IMR-90 (cell line): Measurements from ENCODE around the gene PLD1. TPM values are rescaled to one million over a fixed set of nuclear protein-coding genes. Genes with fewer than 3 reads are reported as not detected.

Experiments
- ATAC-seq: fragments of 200-7000 bp; cut with Tn5 transposase; 2 replicates; pipeline ENCODE4 v1.9.1; 2020; ENCODE audit warnings: low read depth, mild to moderate bottlenecking, moderate library complexity
- BruUV-seq: library from RNA; stranded (reverse); fragments of 400-500 nt; replicated peaks from 2 replicates; lab custom pipeline; 2021; lab: Mats Ljungman, UMichigan
- CTCF ChIA-PET: fragments of 300-600 bp; formaldehyde crosslinking; extraction: SDS; loops from one replicate; lab custom pipeline; 2021; ENCODE audit warnings: antibody characterized with exemption; lab: Yijun Ruan, JAX
- POLR2A ChIA-PET: fragments of 300-600 bp; sonication (Branson Sonifier 250); formaldehyde crosslinking; loops from one replicate; lab custom pipeline; 2022; ENCODE audit warnings: antibody characterized with exemption; ENCODE audit not compliant: unreplicated experiment; lab: Charles Lee
- DNase-seq: peaks from one replicate; pipeline ENCODE4 v3.0.0; 2013
- H2AFZ ChIP-seq: replicated peaks from 2 replicates; pipeline ENCODE3; 2013; ENCODE audit warnings: low read length, mild to moderate bottlenecking; ENCODE audit not compliant: poor library complexity
- H2AK5ac ChIP-seq: 2 replicates; pipeline ENCODE4 v1.6.1; 2013; ENCODE audit warnings: low read depth, low read length, inconsistent platforms
- H2AK9ac ChIP-seq: replicated peaks from 2 replicates; pipeline ENCODE3; 2013; ENCODE audit warnings: mild to moderate bottlenecking, low read depth, low read length, moderate library complexity; ENCODE audit not compliant: poor library complexity
- H2BK120ac ChIP-seq: 2 replicates; pipeline ENCODE4 v1.6.1; 2013; ENCODE audit warnings: low read depth, low read length, inconsistent platforms
- H2BK15ac ChIP-seq: 3 replicates; pipeline ENCODE4 v1.6.1; 2013; ENCODE audit warnings: low read depth, low read length, inconsistent platforms
- H2BK20ac ChIP-seq: 2 replicates; pipeline ENCODE4 v1.6.1; 2013; ENCODE audit warnings: low read depth, mild to moderate bottlenecking, inconsistent platforms, low read length, moderate library complexity
- H2BK5ac ChIP-seq: 2 replicates; pipeline ENCODE4 v1.6.1; 2013; ENCODE audit warnings: mild to moderate bottlenecking, low read depth, low read length, inconsistent platforms; ENCODE audit not compliant: poor library complexity, severe bottlenecking
- H3K14ac ChIP-seq: replicated peaks from 2 replicates; pipeline ENCODE4 v1.6.1; 2013; ENCODE audit warnings: low read depth, low read length, inconsistent platforms
- H3K18ac ChIP-seq: 2 replicates; pipeline ENCODE4 v1.6.1; 2013; ENCODE audit warnings: low read depth, low read length, control low read depth
- H3K23ac ChIP-seq: 2 replicates; pipeline ENCODE4 v1.6.1; 2013; ENCODE audit warnings: low read depth, low read length, inconsistent platforms
- H3K27ac ChIP-seq: 2 replicates; pipeline ENCODE4 v1.5.1; 2013; ENCODE audit warnings: mild to moderate bottlenecking, control low read depth, low read length; ENCODE audit not compliant: insufficient read depth
- H3K27me3 ChIP-seq: 2 replicates; pipeline ENCODE4 v1.6.1; 2013; ENCODE audit warnings: low read length; ENCODE audit not compliant: control insufficient read depth, insufficient read depth
- H3K36me3 ChIP-seq: 2 replicates; pipeline ENCODE4 v1.6.1; 2013; ENCODE audit warnings: low read length, mixed read lengths; ENCODE audit not compliant: control insufficient read depth, insufficient read depth
- H3K4ac ChIP-seq: 2 replicates; pipeline ENCODE4 v1.6.1; 2013; ENCODE audit warnings: low read depth, low read length, inconsistent platforms
- H3K4me1 ChIP-seq: 2 replicates; pipeline ENCODE4 v1.6.1; 2013; ENCODE audit warnings: low read length, mixed read lengths; ENCODE audit not compliant: control insufficient read depth, insufficient read depth
- H3K4me2 ChIP-seq: 2 replicates; pipeline ENCODE4 v1.6.1; 2013; ENCODE audit warnings: low read depth, mild to moderate bottlenecking, control low read depth, low read length, moderate library complexity
- H3K4me3 ChIP-seq: 2 replicates; pipeline ENCODE4 v1.5.1; 2013; ENCODE audit warnings: low read depth, mild to moderate bottlenecking, control low read depth, low read length, moderate library complexity; ENCODE audit not compliant: insufficient read depth
- H3K56ac ChIP-seq: 2 replicates; pipeline ENCODE4 v1.6.1; 2013; ENCODE audit warnings: low read length, inconsistent platforms; ENCODE audit not compliant: insufficient read depth; ENCODE audit errors: extremely low read depth
- H3K79me1 ChIP-seq, 2 experiments: 2 replicates each; pipeline ENCODE4 v1.6.1; 2013; ENCODE audit warnings: low read length in 2 of 2, inconsistent platforms in 1 of 2, low read depth in 1 of 2
- H3K9ac ChIP-seq: 2 replicates; pipeline ENCODE4 v1.6.1; 2013; ENCODE audit warnings: low read depth, low read length, control low read depth
- H3K9me1 ChIP-seq: 2 replicates; pipeline ENCODE4 v1.6.1; 2013; ENCODE audit warnings: low read length, inconsistent platforms; ENCODE audit not compliant: insufficient read depth
- H3K9me3 ChIP-seq: 2 replicates; pipeline ENCODE4 v1.6.1; 2013; ENCODE audit warnings: low read length; ENCODE audit not compliant: control insufficient read depth, insufficient read depth
- H4K20me1 ChIP-seq: 2 replicates; pipeline ENCODE4 v1.6.1; 2013; ENCODE audit warnings: low read length, inconsistent platforms; ENCODE audit not compliant: insufficient read depth
- H4K5ac ChIP-seq: 2 replicates; pipeline ENCODE4 v1.6.1; 2013; ENCODE audit warnings: mild to moderate bottlenecking, low read depth, low read length, control low read depth
- H4K8ac ChIP-seq, 2 experiments: 2 replicates each; pipeline ENCODE4 v1.6.1; 2013; ENCODE audit warnings: low read depth in 2 of 2, low read length in 2 of 2, control low read depth in 1 of 2, inconsistent platforms in 1 of 2
- H4K91ac ChIP-seq: 2 replicates; pipeline ENCODE4 v1.6.1; 2013; ENCODE audit warnings: low read depth, low read length, inconsistent platforms; ENCODE audit not compliant: insufficient read depth
- CEBPB ChIP-seq: IDR thresholded peaks from 2 replicates; pipeline ENCODE4 v1.6.1; 2012; ENCODE audit warnings: low read depth, low read length, improper control_type of control experiment
- ELK1 ChIP-seq: fragments of 150-350 bp; IDR thresholded peaks from 2 replicates; pipeline ENCODE4 v1.6.1; 2016; ENCODE audit warnings: low read depth, mild to moderate bottlenecking, low read length, moderate library complexity, borderline replicate concordance
- NFE2L2 ChIP-seq: fragments of 150-350 bp; IDR thresholded peaks from 2 replicates; pipeline ENCODE4 v1.6.1; 2016; ENCODE audit warnings: low read depth, mild to moderate bottlenecking, low read length
- RFX5 ChIP-seq: IDR thresholded peaks from 2 replicates; pipeline ENCODE4 v1.8.0; 2012; ENCODE audit warnings: low read depth, mild to moderate bottlenecking, low read length, moderate library complexity
- SMC3 ChIP-seq: fragments of 150-350 bp; IDR thresholded peaks from 2 replicates; pipeline ENCODE4 v1.6.1; 2016; ENCODE audit warnings: low read depth, mild to moderate bottlenecking, antibody characterized with exemption, low read length, moderate library complexity
- WGBS, 2 experiments: methylation state at CpG; one replicate each; pipeline versions ENCODE4 v1.1.5 to v1.1.7; 2013; ENCODE audit warnings: missing lambda C conversion rate in 2 of 2; ENCODE audit not compliant: insufficient read length in 1 of 2; ENCODE audit errors: extremely low coverage in 2 of 2; 5-methylcytosine and 5-hydroxymethylcytosine counted together
- dilution Hi-C: fragments of 300-500 bp; cut with HindIII; formaldehyde crosslinking; loops from one replicate; pipeline ENCODE4 v1.14.3; 2018; ENCODE audit warnings: low sequenced_read_pairs; ENCODE audit not compliant: unreplicated experiment
- in situ Hi-C: fragments of 300-500 bp; cut with MboI; formaldehyde crosslinking; loops from 3 replicates; pipeline ENCODE4 v1.14.3; 2019; ENCODE audit warnings: low sequenced_read_pairs, inconsistent platforms, mixed read lengths
- intact Hi-C: fragments of 100-400 bp; cut with micrococcal nuclease; formaldehyde crosslinking; loops from 2 replicates; pipeline ENCODE4 v1.10.0; 2022
- polyA plus RNA-seq, 3 experiments: library from polyadenylated mRNA; depleted of rRNA; stranded (reverse); fragments of >200 nt; gene quantifications; 2 replicates each; pipeline ENCODE4 v1.2.3, GENCODE V29; 2012; ENCODE audit warnings: low replicate concordance in 1 of 3
- total RNA-seq: library from RNA; depleted of rRNA; stranded (reverse); fragments of >200 nt; gene quantifications from 2 replicates; pipeline ENCODE4 v1.2.3, GENCODE V29; 2012

The PLD1 gene
- total and polyA plus RNA-seq, 2 of the 4 experiments (the other 2 are of a cell fraction): 3.3 to 9.7 TPM

- Histone ChIP-seq H2AK9ac (no peak overlapping the region), H3K36me3 (peaks cover 1% of the 10 kb centered on the region; the same call in 1 of the 2 replicates), H3K4me1 (no peaks in the 10 kb centered on the region; the same call in 1 of the 2 replicates), H4K91ac (no peak overlapping the region), H2BK15ac (no peak overlapping the region), H3K23ac (no peak overlapping the region), H3K27me3 (no peaks in the 10 kb centered on the region), H3K27ac (no peak overlapping the region), H3K4me3 (no peak overlapping the region), H3K56ac (no peak overlapping the region), H3K4ac (no peak overlapping the region), H2AK5ac (no peak overlapping the region), H3K9ac (no peak overlapping the region), H3K9me1 (no peaks in the 10 kb centered on the region), H3K4me2 (no peak overlapping the region), H4K5ac (no peak overlapping the region), H2AFZ (no peak overlapping the region), H3K14ac (no peak overlapping the region), H2BK20ac (no peak overlapping the region), H2BK120ac (no peak overlapping the region), H3K9me3 (no peaks in the 10 kb centered on the region), H2BK5ac (no peak overlapping the region), H3K18ac (no peak overlapping the region), H3K79me1 (no peaks in the 10 kb centered on the region), H4K8ac (no peak overlapping the region), H4K20me1 (no peaks in the 10 kb centered on the region)
- intact Hi-C loops (no loop called here), dilution Hi-C loops (no loop called here), in situ Hi-C loops (no loop called here)
- BruUV-seq: no TSS peak
- CTCF ChIA-PET: no interaction called here
- no peak for ATAC-seq
- POLR2A ChIA-PET: no interaction called here
- no CpG with 5 or more reads among the region's 6 CpGs for WGBS, 2 experiments
- peak; percentile 42 for DNase-seq
- TF ChIP-seq SMC3: no peak
- TF ChIP-seq CEBPB: no peak
- no peak for TF ChIP-seq RFX5
- TF ChIP-seq NFE2L2: no peak
- no peak for TF ChIP-seq ELK1
Measured at GRCh38 chr3:171685116-171685895, 125.0 kb downstream of the PLD1 start.
